ENCODE measurements around the gene MCAT.

Gene MCAT

GRCh38 chr22:43180670-43181069, 37.5 kb upstream of the MCAT start:
- Histone ChIP-seq H3K4me1 (ENCODE audit: control insufficient read depth, insufficient read depth, low read depth, low read length) (peaks cover 18% of the 10 kb centered on the region), H4K91ac (ENCODE audit: low read length) (no peak overlapping the region), H2AFZ (ENCODE audit: low read depth, low read length) (no peak overlapping the region), H4K8ac (ENCODE audit: low read length) (no peak overlapping the region), H3K27ac (ENCODE audit: low read length, poor library complexity, severe bottlenecking) (no peak overlapping the region), H3K4me3 (ENCODE audit: insufficient read depth in 1 of 2, low read depth in 1 of 2, low read length in 2 of 2) (no peak overlapping the region), H3K9me3 (ENCODE audit: control insufficient read depth, low read length) (no peaks in the 10 kb centered on the region), H3K18ac (ENCODE audit: low read depth in 1 of 2, low read length in 2 of 2) (no peak overlapping the region), H3K27me3 (ENCODE audit: control insufficient read depth in 1 of 2, insufficient read depth in 1 of 2, low read length in 2 of 2) (no peaks in the 10 kb centered on the region), H3K36me3 (ENCODE audit: control insufficient read depth in 1 of 2, insufficient read depth in 2 of 2, low read depth in 1 of 2, low read length in 2 of 2) (peaks cover 39 to 55% of the 10 kb centered on the region in 2 experiments), H3K23ac (ENCODE audit: low read length in 2 of 2) (no peak overlapping the region), H2BK5ac (ENCODE audit: low read depth, low read length, poor library complexity, severe bottlenecking) (no peak overlapping the region), H3K4ac (ENCODE audit: low read depth in 1 of 2, low read length in 2 of 2) (no peak overlapping the region), H2AK5ac (ENCODE audit: low read length, severe bottlenecking) (no peak overlapping the region), H3K79me1 (replicated peaks; ENCODE audit: low read length, poor library complexity, severe bottlenecking) (peaks cover 36% of the 10 kb centered on the region), H3K9ac (ENCODE audit: low read length) (no peak overlapping the region), H2BK15ac (ENCODE audit: low read depth, poor library complexity, severe bottlenecking) (no peak overlapping the region), H2BK120ac (ENCODE audit: low read depth, low read length) (no peak overlapping the region), H2BK12ac (ENCODE audit: low read length in 2 of 2) (no peak overlapping the region), H3K4me2 (ENCODE audit: low read length, poor library complexity, severe bottlenecking) (no peak overlapping the region), H3K14ac (ENCODE audit: low read length in 2 of 2) (no peak overlapping the region)
- DNase-seq = no peak
- WGBS = 98% methylated on average over 15 of the region's 15 CpGs

GRCh38 chr22:43179911-43180195, 36.7 kb upstream of the MCAT start:
- Histone ChIP-seq H3K9me3 (ENCODE audit: control insufficient read depth, low read length) (no peaks in the 10 kb centered on the region), H2AFZ (ENCODE audit: low read depth, low read length) (no peak overlapping the region), H3K14ac (ENCODE audit: low read length in 2 of 2) (no peak overlapping the region), H3K4me1 (ENCODE audit: control insufficient read depth, insufficient read depth, low read depth, low read length) (peaks cover 12% of the 10 kb centered on the region), H3K4me3 (ENCODE audit: insufficient read depth in 1 of 2, low read depth in 1 of 2, low read length in 2 of 2) (no peak overlapping the region), H3K36me3 (ENCODE audit: control insufficient read depth in 1 of 2, insufficient read depth in 2 of 2, low read depth in 1 of 2, low read length in 2 of 2) (peaks cover 45 to 63% of the 10 kb centered on the region in 2 experiments), H2BK15ac (ENCODE audit: low read depth, poor library complexity, severe bottlenecking) (no peak overlapping the region), H2BK5ac (ENCODE audit: low read depth, low read length, poor library complexity, severe bottlenecking) (no peak overlapping the region), H2BK12ac (ENCODE audit: low read length in 2 of 2) (no peak overlapping the region), H2BK120ac (ENCODE audit: low read depth, low read length) (no peak overlapping the region), H2AK5ac (ENCODE audit: low read length, severe bottlenecking) (no peak overlapping the region), H3K23ac (ENCODE audit: low read length in 2 of 2) (no peak overlapping the region), H4K8ac (ENCODE audit: low read length) (no peak overlapping the region), H3K9ac (ENCODE audit: low read length) (no peak overlapping the region), H3K79me1 (replicated peaks; ENCODE audit: low read length, poor library complexity, severe bottlenecking) (peaks cover 33% of the 10 kb centered on the region), H3K18ac (ENCODE audit: low read depth in 1 of 2, low read length in 2 of 2) (no peak overlapping the region), H4K91ac (ENCODE audit: low read length) (no peak overlapping the region), H3K4ac (ENCODE audit: low read depth in 1 of 2, low read length in 2 of 2) (no peak overlapping the region), H3K27me3 (ENCODE audit: control insufficient read depth in 1 of 2, insufficient read depth in 1 of 2, low read length in 2 of 2) (no peaks in the 10 kb centered on the region), H3K27ac (ENCODE audit: low read length, poor library complexity, severe bottlenecking) (no peak overlapping the region), H3K4me2 (ENCODE audit: low read length, poor library complexity, severe bottlenecking) (no peak overlapping the region)
- 98% methylated on average over 15 of the region's 15 CpGs for WGBS
- no peak for DNase-seq

GRCh38 chr22:43179146-43179910, 36.1 kb upstream of the MCAT start:
- H2BK5ac ChIP-seq (ENCODE audit: low read depth, low read length, poor library complexity, severe bottlenecking) = no peak overlapping the region
- H2BK15ac ChIP-seq (ENCODE audit: low read depth, poor library complexity, severe bottlenecking) = no peak overlapping the region
- H3K4me2 ChIP-seq (ENCODE audit: low read length, poor library complexity, severe bottlenecking) = no peak overlapping the region
- no peak overlapping the region for H3K14ac ChIP-seq (ENCODE audit: low read length in 2 of 2)
- no peak overlapping the region for H4K91ac ChIP-seq (ENCODE audit: low read length)
- no peaks in the 10 kb centered on the region for H3K27me3 ChIP-seq (ENCODE audit: control insufficient read depth in 1 of 2, insufficient read depth in 1 of 2, low read length in 2 of 2)
- peaks cover 9% of the 10 kb centered on the region for H3K4me1 ChIP-seq (ENCODE audit: control insufficient read depth, insufficient read depth, low read depth, low read length)
- no peak overlapping the region for H2BK120ac ChIP-seq (ENCODE audit: low read depth, low read length)
- no peak for DNase-seq
- no peak overlapping the region for H3K4ac ChIP-seq (ENCODE audit: low read depth in 1 of 2, low read length in 2 of 2)
- no peak overlapping the region for H2BK12ac ChIP-seq (ENCODE audit: low read length in 2 of 2)
- peaks cover 50 to 68% of the 10 kb centered on the region in 2 experiments for H3K36me3 ChIP-seq (ENCODE audit: control insufficient read depth in 1 of 2, insufficient read depth in 2 of 2, low read depth in 1 of 2, low read length in 2 of 2)
- no peak overlapping the region for H3K27ac ChIP-seq (ENCODE audit: low read length, poor library complexity, severe bottlenecking)
- H3K4me3 ChIP-seq (ENCODE audit: insufficient read depth in 1 of 2, low read depth in 1 of 2, low read length in 2 of 2) = no peak overlapping the region
- peaks cover 29% of the 10 kb centered on the region for H3K79me1 ChIP-seq (replicated peaks; ENCODE audit: low read length, poor library complexity, severe bottlenecking)
- H3K23ac ChIP-seq (ENCODE audit: low read length in 2 of 2) = no peak overlapping the region
- 97% methylated on average over 25 of the region's 25 CpGs for WGBS
- no peak overlapping the region for H2AK5ac ChIP-seq (ENCODE audit: low read length, severe bottlenecking)
- no peak overlapping the region for H2AFZ ChIP-seq (ENCODE audit: low read depth, low read length)
- no peaks in the 10 kb centered on the region for H3K9me3 ChIP-seq (ENCODE audit: control insufficient read depth, low read length)
- H3K9ac ChIP-seq (ENCODE audit: low read length) = no peak overlapping the region
- no peak overlapping the region for H4K8ac ChIP-seq (ENCODE audit: low read length)
- H3K18ac ChIP-seq (ENCODE audit: low read depth in 1 of 2, low read length in 2 of 2) = no peak overlapping the region

GRCh38 chr22:43177479-43177878, 34.3 kb upstream of the MCAT start:
- Histone ChIP-seq H2AFZ (ENCODE audit: low read depth, low read length) (no peak overlapping the region), H3K9me3 (ENCODE audit: control insufficient read depth, low read length) (no peaks in the 10 kb centered on the region), H3K36me3 (ENCODE audit: control insufficient read depth in 1 of 2, insufficient read depth in 2 of 2, low read depth in 1 of 2, low read length in 2 of 2) (peaks cover 66 to 81% of the 10 kb centered on the region in 2 experiments), H3K4me3 (ENCODE audit: insufficient read depth in 1 of 2, low read depth in 1 of 2, low read length in 2 of 2) (no peak overlapping the region), H4K8ac (ENCODE audit: low read length) (no peak overlapping the region), H3K4me2 (ENCODE audit: low read length, poor library complexity, severe bottlenecking) (no peak overlapping the region), H2BK12ac (ENCODE audit: low read length in 2 of 2) (no peak overlapping the region), H3K9ac (ENCODE audit: low read length) (no peak overlapping the region), H3K18ac (ENCODE audit: low read depth in 1 of 2, low read length in 2 of 2) (no peak overlapping the region), H3K79me1 (replicated peaks; ENCODE audit: low read length, poor library complexity, severe bottlenecking) (peaks cover 18% of the 10 kb centered on the region), H3K4ac (ENCODE audit: low read depth in 1 of 2, low read length in 2 of 2) (no peak overlapping the region), H2BK120ac (ENCODE audit: low read depth, low read length) (no peak overlapping the region), H2BK15ac (ENCODE audit: low read depth, poor library complexity, severe bottlenecking) (no peak overlapping the region), H3K27ac (ENCODE audit: low read length, poor library complexity, severe bottlenecking) (no peak overlapping the region), H2AK5ac (ENCODE audit: low read length, severe bottlenecking) (no peak overlapping the region), H4K91ac (ENCODE audit: low read length) (no peak overlapping the region), H3K23ac (ENCODE audit: low read length in 2 of 2) (no peak overlapping the region), H3K14ac (ENCODE audit: low read length in 2 of 2) (no peak overlapping the region), H2BK5ac (ENCODE audit: low read depth, low read length, poor library complexity, severe bottlenecking) (no peak overlapping the region), H3K27me3 (ENCODE audit: control insufficient read depth in 1 of 2, insufficient read depth in 1 of 2, low read length in 2 of 2) (no peaks in the 10 kb centered on the region), H3K4me1 (ENCODE audit: control insufficient read depth, insufficient read depth, low read depth, low read length) (peaks cover 4% of the 10 kb centered on the region)
- 96% methylated on average over 5 of the region's 7 CpGs for WGBS
- no peak for DNase-seq

All from mesenchymal stem cell (in vitro differentiated cells and primary cell).